BJ (cell line): ENCODE measurements around the gene CANT1. TPM values are rescaled to one million over a fixed set of nuclear protein-coding genes. Genes with fewer than 3 reads are reported as not detected.
"Not testable (repeated sequence)": the region's sequence is repeated elsewhere in the genome, so short reads cannot be mapped to it uniquely, and the experiment has no call there.

Experiments used
- CTCF ChIA-PET: fragments of 350-600 bp; formaldehyde crosslinking; extraction: SDS; loops from one replicate; lab custom pipeline; 2021; ENCODE audit warnings: antibody characterized with exemption, inconsistent platforms; lab: Yijun Ruan, JAX
- POLR2A ChIA-PET: fragments of 300-600 bp; sonication (Branson Sonifier 250); formaldehyde crosslinking; extraction: SDS; loops from one replicate; lab custom pipeline; 2021; ENCODE audit warnings: antibody characterized with exemption; lab: Charles Lee
- DNase-seq: peaks from one replicate; pipeline ENCODE4 v3.0.0-alpha.2; 2011; ENCODE audit warnings: low read depth
- H3K27me3 ChIP-seq: 2 replicates; pipeline ENCODE4 v1.6.0; 2011; ENCODE audit warnings: low read length; ENCODE audit not compliant: control insufficient read depth, insufficient read depth
- H3K36me3 ChIP-seq: 2 replicates; pipeline ENCODE4 v1.5.1; 2011; ENCODE audit warnings: low read length; ENCODE audit not compliant: control insufficient read depth, insufficient read depth
- H3K4me3 ChIP-seq: 2 replicates; pipeline ENCODE4 v1.5.1; 2011; ENCODE audit warnings: low read depth, mild to moderate bottlenecking, control low read depth, low read length
- polyA plus RNA-seq: library from polyadenylated mRNA; depleted of rRNA; stranded (reverse); fragments of >200 nt; gene quantifications from 2 replicates; pipeline ENCODE4 v1.2.3, GENCODE V29; 2011
- TF ChIP-seq, protein P1 (sequence below): IDR thresholded peaks from 2 replicates; pipeline ENCODE4 v1.5.1; 2011; ENCODE audit warnings: low read depth, mild to moderate bottlenecking, control low read depth, inconsistent platforms, low read length, moderate library complexity; ENCODE audit not compliant: insufficient read depth

Gene CANT1
- polyA plus RNA-seq, 1 experiment: 83.5 TPM

- ChIA-PET POLR2A (no interaction called here), CTCF (interaction anchor here (1.2 to 11.5 kb wide), 2 partner anchors 18 to 369 kb away, joined by 3 to 120 read pairs; no protein-coding TSS in a partner anchor)
Measured at GRCh38 chr17:79023886-79024771, 14.6 kb upstream of the CANT1 start, which contains the start of gene C1QTNF1. Gene C1QTNF1 (plus strand): TSS chr17:79024169. CDS start chr17:79043969, 19,800 bp downstream.

DNA sequence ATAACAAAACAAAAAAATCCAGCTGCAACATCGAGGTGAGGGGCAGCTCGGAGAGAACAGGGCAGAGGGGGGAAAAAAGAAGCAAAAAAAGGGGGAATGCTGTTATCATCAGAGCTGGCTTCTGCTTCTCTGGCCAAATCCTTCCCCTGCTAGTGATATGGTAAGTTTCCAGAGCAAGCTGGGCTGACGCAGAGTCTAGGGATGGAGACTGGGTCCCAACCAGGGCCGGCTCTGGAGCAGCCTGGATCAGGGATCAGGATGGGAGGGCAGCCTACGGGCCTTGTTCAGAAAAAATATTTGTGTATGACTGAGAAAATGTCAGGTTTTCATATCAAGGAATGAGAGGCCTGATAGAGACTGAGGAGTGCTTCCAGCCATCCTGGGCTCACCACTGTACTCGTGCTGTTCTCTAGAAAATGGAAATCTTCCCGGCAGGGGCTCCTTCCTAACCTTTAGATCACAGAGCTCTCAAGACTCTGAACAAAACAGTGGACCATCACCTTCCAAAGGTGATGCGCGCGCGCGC, 13.7 kb upstream of the CANT1 start:
- TF ChIP-seq, protein P1, sequence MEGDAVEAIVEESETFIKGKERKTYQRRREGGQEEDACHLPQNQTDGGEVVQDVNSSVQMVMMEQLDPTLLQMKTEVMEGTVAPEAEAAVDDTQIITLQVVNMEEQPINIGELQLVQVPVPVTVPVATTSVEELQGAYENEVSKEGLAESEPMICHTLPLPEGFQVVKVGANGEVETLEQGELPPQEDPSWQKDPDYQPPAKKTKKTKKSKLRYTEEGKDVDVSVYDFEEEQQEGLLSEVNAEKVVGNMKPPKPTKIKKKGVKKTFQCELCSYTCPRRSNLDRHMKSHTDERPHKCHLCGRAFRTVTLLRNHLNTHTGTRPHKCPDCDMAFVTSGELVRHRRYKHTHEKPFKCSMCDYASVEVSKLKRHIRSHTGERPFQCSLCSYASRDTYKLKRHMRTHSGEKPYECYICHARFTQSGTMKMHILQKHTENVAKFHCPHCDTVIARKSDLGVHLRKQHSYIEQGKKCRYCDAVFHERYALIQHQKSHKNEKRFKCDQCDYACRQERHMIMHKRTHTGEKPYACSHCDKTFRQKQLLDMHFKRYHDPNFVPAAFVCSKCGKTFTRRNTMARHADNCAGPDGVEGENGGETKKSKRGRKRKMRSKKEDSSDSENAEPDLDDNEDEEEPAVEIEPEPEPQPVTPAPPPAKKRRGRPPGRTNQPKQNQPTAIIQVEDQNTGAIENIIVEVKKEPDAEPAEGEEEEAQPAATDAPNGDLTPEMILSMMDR: no peak
- POLR2A ChIA-PET: no interaction called here
- DNase-seq: no peak
- CTCF ChIA-PET: interaction anchor here (1.0 to 11.5 kb wide), 5 partner anchors 10 to 370 kb away, joined by 3 to 120 read pairs (median 4); no protein-coding TSS in a partner anchor
- no peaks in the 10 kb centered on the region for H3K36me3 ChIP-seq
- H3K4me3 ChIP-seq: no peak overlapping the region
- H3K27me3 ChIP-seq: no peaks in the 10 kb centered on the region

More at GRCh38 chr17:79023886-79024771, 14.6 kb upstream of the CANT1 start, which contains the start of gene C1QTNF1:
- H3K36me3 ChIP-seq: no peaks in the 10 kb centered on the region
- TF ChIP-seq, protein P1: peak; percentile 18; the same call in 1 of the 2 replicates
- no peaks in the 10 kb centered on the region for H3K27me3 ChIP-seq
- DNase-seq: no peak
- peak within 1 kb of the TSS; percentile 82 for H3K4me3 ChIP-seq

DNA sequence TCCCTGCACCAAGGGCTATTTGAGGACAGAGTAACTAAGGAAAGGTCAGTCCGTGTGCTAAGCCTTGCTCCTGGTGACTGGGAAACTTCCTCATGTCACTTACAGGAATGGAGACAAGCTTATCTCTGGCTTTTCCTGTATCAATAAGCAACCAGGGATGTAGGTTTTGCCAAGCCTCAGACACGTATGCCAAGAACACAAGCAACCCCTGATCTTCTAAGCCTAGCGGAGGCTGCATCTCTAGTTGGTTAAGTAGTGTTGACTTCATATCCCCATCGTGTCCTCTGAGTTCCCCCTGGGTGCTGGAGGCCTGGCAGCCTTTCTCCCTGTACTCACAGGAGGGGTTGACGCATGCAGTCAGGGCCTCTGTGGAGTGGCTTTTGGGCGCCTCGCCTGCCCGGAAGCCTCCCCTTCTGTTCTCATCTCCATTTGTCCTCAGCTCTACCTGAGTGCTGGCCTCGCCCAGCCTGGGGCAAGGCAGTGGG, 13.0 kb upstream of the CANT1 start:
- no peak for DNase-seq
- CTCF ChIA-PET: interaction anchor here (1.0 to 11.5 kb wide), 8 partner anchors 11 to 371 kb away, joined by 3 to 120 read pairs (median 4); no protein-coding TSS in a partner anchor

DNA sequence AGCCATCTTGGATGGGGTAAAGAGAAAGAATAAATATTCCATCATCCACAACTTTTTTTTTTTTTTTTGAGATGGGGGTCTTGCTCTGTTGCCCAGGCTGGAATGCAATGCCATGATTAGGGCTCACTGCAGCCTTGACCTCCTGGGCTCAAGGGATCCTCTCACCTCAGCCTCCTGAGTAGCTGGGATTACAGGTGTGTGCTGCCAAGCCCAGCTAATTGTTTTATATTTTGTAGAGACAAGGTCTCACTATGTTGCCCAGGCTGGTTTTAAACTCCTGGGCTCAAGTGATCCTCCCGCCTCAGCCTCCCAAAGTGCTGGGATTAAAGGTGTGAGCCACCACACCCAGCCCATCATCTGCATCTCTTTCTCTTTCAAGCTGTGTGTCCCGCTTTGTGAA, 12.4 kb upstream of the CANT1 start:
- CTCF ChIA-PET: interaction anchor here (1.0 to 11.5 kb wide), 6 partner anchors 16 to 371 kb away, joined by 3 to 120 read pairs (median 28); no protein-coding TSS in a partner anchor
- DNase-seq, H3K4me3 ChIP-seq, H3K36me3 ChIP-seq, POLR2A ChIA-PET, H3K27me3 ChIP-seq: not testable (repeated sequence)

More for the DNA sequence above, 13.0 kb upstream of the CANT1 start:
- TF ChIP-seq, protein P1: no peak
- H3K27me3 ChIP-seq: no peaks in the 10 kb centered on the region
- POLR2A ChIA-PET: no interaction called here
- no peak overlapping the region for H3K4me3 ChIP-seq
- H3K36me3 ChIP-seq: no peaks in the 10 kb centered on the region

DNA sequence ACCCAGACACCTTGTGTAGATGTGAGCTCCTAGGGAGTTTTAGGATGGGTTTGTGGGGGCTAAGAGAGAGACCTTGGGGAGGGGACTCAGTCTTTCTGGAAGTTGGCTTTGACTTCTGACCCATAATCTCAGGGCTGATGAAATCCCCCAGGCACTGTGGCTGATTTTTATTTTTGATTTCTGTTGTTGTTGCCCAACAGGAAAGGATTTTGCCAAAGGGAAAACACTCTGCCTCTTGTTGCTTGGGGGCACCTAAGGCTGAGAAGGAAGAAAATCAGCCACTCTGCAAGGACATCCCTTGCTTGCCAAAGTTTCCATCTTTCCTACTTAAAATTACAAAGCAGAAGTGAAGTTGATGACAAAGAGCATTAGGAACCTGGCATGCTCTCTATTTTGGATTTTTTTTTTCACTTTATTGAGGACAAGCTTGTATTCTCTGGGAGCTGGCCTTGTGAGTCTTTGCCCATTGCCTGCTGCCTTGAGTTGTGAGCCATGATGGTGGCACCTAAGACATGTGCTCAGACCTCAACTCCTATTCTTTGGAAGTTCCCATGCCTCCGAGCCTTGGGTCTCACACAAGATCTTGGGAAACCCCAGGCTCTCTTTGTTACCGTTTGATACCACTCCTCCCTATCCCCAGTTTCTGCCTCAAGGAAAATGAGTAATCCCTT, 11.2 kb upstream of the CANT1 start:
- Histone ChIP-seq H3K36me3 (no peaks in the 10 kb centered on the region), H3K27me3 (no peaks in the 10 kb centered on the region), H3K4me3 (no peak overlapping the region)
- no peak for DNase-seq
- ChIA-PET CTCF (interaction anchor here (0.6 to 11.5 kb wide), 17 partner anchors 12 to 380 kb away, joined by 3 to 120 read pairs (median 4); partner anchors contain the start of gene ENGASE), POLR2A (no interaction called here)
- TF ChIP-seq, protein P1: no peak
